Activated gamma-delta T cell treated with Interleukin-2 at 50 U/mL for 16 hours (primary cell): ENCODE data around the gene CHCT1.
"Not testable (repeated sequence)": the region's sequence is repeated elsewhere in the genome, so short reads cannot be mapped to it uniquely, and the experiment has no call there.

Source experiments
- DNase-seq: peaks from one replicate; pipeline ENCODE4 v3.0.0-alpha.2; 2020

The CHCT1 gene

GRCh38 chr17:60422162-60422665 is at the start of gene CHCT1:
TSS of gene CHCT1 (plus strand) at chr17:60422489. CDS start at chr17:60422593, 104 bp downstream.
- no peak for DNase-seq

DNA sequence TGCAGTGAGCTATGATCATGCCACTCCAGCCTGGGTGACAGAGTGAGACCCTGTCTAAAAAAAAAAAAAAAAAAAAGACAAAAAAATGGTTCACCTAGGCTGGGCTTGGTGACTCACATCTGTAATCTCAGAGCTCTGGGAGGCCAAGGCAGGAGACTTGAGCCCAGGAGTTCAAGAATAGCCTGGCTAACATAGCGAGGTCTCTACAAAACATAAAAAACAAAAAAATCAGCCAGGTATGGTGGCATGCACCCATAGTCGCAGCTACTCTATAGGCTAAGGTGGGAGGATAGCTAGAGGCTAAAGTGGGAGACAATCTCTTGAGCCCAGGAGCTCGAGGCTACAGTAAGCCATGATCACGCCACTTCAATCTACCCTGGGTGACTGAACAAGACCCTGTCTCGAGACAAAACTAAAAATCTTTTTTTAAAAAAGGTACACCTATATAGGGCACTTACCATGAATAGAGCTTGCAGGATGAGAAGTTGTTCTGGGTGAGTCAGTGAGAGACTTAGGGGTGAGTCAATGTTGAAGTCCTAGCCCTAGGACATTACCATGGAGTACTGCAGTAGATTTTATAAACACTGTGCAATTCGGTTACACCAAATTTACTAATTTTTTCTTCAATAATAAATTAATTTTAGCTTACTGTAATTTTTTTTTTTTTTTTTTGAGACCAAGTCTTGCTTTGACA is 49.4 kb upstream of the CHCT1 start:
- DNase-seq = no peak

DNA sequence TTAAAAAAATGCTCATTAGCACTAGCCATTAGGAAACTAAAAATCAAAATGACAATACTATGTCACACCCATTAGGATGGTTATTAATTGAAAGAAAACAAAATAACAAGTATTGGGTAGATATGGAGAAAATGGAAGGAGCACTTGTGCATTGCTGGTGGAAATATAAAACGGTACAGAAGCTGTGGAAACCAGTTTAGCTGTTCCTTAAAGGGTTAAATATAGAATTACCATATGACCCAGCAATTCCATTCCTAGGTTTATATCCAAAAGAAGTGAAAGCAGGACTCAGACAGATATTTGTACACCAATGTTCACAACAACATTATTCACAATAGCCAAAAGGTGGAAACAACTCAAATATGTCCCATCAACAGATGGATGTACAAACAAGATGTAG is 44.1 kb upstream of the CHCT1 start:
- DNase-seq = not testable (repeated sequence)

DNA sequence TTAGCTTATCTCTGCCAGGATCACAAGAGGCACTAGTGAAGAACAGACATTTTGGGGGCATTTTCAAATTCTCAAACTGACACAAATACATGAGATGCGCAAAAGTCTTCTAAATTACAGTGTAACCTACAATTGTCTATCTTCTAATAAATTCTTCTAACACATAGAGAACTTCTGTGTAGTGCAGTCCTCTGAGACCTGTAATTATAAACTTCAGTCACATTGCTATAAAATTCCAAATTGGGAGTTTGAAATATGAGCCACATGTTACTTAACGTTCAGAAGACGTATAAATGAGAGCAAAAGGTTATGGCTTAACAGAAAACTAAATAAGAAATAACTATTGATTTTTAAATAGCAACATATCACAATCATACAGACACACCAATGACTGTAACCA is 42.8 kb upstream of the CHCT1 start:
- not testable (repeated sequence) for DNase-seq

- DNase-seq = no peak
Observed at GRCh38 chr17:60381958-60382357, 40.3 kb upstream of the CHCT1 start.

GRCh38 chr17:60383379-60383778 is 38.9 kb upstream of the CHCT1 start:
- no peak for DNase-seq

DNA sequence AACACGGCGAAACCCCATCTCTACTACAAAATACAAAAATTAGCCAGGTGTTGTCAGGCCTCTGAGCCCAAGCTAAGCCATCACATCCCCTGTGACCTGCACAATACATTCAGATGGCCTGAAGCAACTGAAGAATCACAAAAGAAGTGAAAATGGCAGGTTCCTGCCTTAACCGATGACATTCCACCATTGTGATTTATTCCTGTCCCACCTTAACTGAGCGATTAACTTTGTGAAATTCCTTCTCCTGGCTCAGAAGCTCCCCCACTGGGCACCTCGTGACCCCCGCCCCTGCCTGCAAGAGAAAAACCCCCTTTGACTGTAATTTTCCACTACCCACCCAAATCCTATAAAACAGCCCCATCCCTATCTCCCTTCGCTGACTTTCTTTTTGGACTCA is 37.4 kb upstream of the CHCT1 start:
- not testable (repeated sequence) for DNase-seq

DNA sequence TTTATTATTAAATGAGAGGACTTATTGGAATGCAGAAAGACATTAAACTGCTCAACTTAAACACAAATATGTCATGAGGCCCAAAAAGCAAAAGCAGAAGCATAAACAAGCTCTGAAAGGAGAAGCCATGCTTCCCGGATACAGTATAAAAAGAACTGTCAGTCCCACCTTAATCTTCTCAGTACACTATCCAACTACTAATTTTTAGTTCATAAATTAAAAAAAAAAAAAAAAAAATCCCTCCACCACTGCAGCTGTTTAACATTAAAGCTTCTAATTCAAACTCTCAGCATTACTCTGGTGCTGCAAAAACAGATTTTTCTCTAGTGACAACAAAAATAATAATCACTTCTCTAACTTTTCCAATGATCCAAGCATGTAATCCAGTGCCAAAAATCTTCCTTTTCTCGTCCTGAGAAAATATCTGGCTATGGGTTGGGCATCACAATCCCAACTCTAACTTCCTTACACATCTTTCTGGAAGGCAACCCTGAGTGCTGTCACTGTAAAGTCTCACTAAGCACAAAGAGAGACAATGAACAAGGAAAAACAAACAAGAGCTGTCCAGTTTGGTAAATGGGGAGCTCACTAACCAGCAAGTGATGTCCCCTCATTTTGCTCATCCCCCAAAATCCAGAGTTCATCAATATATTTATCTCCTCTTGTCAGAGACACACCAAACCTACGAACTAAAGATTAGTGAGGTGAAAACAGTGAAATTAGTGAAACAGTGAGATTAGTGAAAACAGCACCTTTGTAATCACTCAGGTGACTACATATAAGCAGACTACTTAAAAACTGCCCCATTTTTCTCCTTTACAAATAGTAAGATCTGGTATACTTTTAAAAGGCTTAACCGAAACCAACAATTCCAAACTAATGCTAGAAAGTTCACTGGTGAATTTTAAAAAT is 35.9 kb upstream of the CHCT1 start:
- no peak for DNase-seq

GRCh38 chr17:60387666-60388065 is 34.6 kb upstream of the CHCT1 start:
- DNase-seq = no peak

- no peak for DNase-seq
Observed at GRCh38 chr17:60388742-60389141, 33.5 kb upstream of the CHCT1 start.

DNA sequence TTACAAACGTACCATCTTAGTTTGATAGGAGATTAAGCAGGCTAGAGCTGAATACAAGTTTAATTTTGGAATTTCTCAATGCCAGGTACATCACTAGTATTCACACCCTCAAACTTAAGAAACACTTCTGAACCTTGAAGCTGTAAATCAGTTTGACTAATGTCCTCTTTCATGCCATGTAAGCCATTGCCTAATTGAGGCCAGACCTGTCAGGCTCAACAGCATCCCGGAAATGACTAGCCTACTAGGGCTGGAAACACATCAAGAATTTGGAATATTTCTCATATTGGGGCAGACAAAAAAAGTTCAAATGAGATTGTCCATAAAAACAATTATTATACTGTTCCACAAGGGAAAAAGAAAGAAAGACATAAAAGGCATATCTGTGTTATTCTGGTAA is 32.1 kb upstream of the CHCT1 start:
- DNase-seq = no peak

DNA sequence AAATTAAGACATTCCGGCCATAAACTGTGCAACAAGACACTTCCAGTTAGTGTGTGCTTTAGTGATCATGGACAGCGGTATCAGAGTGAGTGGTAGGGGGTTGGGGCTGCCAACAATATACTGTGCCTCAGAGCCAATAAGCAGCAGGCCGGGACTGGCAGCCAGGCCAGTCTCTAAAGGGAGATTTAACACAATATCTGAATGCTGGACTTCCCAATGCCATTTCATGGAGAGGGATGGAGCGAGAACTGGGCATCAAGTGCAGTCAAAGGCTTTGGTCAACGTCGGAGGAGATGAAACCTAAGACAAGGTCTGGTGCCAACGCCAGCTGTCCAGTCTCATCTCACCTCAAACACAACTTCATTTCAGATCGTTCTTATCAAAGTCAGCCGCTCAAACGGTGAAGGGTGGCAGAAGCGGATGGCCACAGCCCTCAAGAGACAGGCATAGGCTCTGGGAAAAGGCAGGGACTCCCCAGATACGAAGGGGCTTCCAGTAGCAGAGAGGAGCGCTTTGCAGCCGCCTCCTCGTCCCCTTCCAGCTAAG is 31.3 kb upstream of the CHCT1 start:
- DNase-seq = peak; percentile 12

DNA sequence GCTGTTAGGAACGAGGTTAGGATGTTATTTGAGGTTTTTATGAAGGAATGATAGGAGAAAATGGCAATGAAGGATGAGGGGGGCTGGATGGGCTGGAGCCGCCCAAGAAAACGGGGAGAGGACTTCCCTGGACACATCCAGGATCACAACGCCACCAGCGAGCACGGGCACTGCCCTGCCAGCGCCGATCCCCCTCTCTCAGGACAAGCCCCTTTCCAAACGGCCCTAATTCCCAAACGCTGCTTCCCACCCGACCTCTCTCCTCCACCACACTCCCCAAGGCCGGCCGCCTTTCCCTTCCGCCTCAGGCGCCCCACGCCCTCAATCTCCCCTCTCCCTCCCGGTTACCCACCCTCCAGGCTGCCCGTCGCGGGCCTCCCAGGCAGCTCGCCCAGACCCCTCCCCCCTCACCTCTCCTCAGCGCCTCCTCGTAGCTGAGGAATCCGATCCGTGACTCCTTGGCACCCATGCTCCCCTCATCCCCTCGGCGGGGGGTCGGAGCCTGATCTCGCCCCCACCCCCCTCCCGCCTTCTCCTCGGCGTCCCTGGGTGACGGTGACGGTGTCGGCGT is 30.7 kb upstream of the CHCT1 start:
- DNase-seq = no peak

DNA sequence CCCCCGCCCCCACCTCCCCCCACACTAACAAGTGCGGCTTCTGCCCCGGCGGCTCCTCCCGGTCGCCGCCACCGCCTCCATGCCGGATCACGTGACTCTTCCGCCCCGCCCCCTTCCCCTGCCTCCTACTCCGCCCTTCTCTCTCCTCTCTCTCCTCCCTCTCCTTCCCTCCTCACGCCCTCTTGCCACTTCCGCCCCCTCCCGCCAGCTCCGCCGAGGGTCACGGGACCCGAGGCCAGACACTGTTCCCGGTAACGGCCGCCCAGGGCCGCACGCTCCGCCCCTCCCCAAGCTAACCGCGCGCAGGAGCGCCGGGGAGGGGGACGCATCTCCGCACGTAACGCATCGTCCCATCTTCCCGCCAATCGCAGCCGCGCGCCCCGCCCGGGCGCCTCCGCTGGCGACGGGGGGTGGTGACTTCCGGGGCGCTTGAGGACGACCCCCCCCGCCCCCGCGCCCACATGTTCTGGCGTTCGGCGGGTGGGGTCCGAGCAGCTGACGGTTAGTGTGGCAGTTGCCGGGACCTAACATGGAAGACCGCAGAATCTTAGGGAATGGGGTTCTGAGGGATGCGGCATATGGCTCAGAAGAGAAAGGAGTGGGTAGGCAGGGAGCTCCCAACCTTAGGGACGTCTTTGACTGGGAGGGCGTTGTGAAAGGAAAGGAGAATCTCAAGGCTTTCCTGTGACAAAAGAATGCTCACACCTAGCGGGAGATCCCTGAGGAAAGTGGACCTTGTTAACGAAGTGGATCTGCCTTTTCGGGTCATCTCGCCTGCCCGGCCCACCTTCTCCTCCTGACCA is 30.0 kb upstream of the CHCT1 start, which contains the start of gene USP32:
Gene USP32 (minus strand): TSS at position 92 of the 803 bp plus-strand sequence. CDS start 194 bp downstream, outside the sequence.
- DNase-seq = peak; percentile 99

GRCh38 chr17:60392845-60393702 is 29.2 kb upstream of the CHCT1 start:
- no peak for DNase-seq

- no peak for DNase-seq
Observed at GRCh38 chr17:60393840-60394723, 28.2 kb upstream of the CHCT1 start.

GRCh38 chr17:60395508-60396065 is 26.7 kb upstream of the CHCT1 start:
- no peak for DNase-seq

DNA sequence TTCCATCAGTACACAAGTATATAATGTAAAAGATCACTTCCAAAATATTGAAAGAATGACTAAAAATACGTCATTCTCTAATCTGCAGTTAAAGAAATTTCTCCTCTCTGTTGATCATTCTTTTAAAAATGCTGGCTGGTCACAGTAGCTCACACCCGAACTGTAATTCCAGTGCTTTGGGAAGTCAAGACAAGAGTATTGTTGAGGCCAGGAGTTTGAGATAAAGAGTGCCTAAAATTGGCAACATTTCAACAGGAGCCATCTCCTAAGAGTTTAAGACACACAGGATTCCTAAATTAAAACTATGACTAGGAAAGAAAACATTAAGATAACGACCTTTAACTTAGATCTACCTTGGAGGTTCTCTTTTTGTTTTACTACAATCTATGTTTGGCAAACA is 25.9 kb upstream of the CHCT1 start:
- DNase-seq = no peak

DNA sequence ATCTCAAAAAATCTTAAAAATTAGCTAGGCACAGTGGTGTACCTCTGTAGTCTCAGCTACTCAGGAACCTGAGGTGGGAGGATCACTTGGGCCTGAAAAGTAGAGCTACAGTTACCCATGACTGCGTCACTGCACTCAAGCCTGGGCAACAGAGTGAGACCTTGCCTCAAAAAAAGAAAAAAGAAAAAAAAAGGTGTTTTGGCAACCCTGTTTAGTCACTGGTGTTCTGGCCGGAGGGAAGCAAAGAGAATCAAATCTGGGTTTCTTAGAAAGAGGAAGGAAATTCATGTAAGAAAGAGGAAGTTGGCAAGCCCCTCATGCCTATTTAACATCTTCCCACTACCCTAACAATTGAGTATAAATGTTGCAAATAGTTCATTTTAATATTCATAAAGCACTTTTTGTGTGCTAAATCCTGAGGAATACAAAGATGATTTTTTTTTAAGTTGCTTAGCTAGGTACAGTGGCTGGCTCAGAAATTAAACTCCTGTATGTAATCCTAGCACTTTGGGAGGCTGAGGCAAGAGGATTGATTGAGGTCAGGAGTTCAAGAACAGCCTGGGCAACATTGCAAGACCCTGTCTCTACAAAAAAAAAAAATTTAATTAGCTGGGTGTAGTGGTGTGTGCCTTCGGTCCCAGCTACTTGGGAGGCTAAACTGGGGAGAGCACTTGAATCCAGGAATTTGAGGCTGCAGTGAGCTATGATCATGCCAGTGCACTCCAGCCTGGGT is 23.9 kb upstream of the CHCT1 start:
- DNase-seq = no peak
